Activated naive CD8-positive, alpha-beta T cell treated with anti-CD3 and anti-CD28 coated beads, Interleukin-2, amount 50 U/mL, for 16 hours (primary cell): ENCODE measurements around the gene XXYLT1.
"Not testable (repeated sequence)": the region's sequence is repeated elsewhere in the genome, so short reads cannot be mapped to it uniquely, and the experiment has no call there.

Experiments used
- DNase-seq: peaks from one replicate; pipeline ENCODE4 v3.0.0-alpha.2; 2020; ENCODE audit warnings: low read depth, low spot score

Gene XXYLT1

DNA sequence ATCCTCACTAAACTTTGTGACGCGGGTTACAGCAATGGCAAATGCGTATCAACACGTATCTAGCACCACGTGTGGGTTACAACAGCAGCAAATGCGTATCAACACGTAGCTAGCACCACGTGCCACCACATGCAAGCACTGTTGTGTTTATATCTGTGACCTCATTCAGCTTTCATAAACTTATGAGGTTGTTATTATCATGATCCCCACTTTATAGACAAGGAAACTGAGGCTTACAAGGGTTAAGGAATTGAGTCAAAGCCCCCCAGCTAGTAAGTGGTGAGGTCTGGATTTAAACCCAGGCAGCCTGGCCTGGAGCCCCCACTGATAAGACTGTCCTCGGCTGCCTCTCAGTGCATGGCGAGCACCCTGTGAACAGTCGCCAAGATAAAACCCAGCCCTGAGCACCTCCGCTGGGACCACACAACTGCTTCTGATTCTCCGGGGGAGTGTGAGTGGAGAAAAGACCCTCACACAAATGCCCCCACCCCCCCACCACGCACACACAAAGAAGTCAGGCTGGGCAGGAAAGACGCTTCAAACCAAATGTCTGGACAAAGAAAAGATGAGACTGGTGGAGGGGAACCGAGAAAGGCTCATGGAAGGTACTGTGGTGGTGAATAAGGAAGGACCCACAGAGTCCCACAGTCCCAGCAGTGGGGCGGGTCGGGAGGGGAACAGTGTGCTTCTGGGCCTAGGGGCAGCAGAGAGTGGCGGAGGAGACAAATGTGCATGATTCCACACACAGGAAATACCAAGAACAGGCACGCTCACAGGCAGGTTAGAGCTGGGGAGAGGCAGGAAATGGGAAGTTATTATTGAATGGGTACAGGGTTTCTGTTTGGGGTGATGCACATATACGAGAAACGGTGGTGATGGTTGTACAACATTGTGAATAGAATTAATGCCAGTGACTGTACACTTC, 173.4 kb downstream of the XXYLT1 start:
- no peak for DNase-seq

DNA sequence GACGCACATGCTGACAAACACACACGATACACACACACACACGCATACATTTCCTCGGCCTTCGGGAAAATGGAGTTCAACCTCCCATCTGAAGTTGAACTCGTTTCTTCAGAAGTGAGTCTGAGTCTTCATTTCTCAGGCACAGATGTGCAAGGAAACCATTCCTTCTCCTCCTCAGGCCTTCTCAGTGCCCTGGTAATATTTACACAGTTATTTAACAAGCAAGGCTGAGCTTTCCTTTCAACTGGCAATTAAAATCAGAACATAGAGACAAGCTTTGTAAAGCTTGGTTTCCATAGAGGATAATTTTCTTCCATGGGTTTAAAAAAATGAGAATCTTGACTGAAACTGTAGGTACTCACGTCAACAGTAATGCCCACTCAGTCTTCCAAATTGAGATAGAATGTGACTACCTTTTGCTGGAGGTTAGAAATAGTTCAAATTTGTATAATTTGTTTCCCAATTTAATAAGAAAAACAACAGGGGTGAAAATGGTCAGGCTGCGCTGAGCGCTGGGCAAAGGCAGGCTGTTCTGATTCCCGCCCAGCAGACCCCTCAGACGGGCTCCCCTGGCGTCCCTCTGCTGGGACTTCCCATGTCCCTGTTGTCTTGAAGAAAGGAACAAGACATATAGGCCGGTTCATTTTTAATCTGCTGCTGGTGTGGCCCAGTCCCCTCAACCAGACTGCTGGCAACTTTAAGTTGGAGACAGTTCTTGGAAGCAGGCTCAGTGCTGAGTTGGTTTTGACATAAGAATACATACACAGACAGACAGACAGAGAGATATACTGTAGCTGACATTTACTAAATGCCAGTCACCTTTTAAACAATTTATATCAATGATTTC, 174.3 kb downstream of the XXYLT1 start:
- no peak for DNase-seq

DNA sequence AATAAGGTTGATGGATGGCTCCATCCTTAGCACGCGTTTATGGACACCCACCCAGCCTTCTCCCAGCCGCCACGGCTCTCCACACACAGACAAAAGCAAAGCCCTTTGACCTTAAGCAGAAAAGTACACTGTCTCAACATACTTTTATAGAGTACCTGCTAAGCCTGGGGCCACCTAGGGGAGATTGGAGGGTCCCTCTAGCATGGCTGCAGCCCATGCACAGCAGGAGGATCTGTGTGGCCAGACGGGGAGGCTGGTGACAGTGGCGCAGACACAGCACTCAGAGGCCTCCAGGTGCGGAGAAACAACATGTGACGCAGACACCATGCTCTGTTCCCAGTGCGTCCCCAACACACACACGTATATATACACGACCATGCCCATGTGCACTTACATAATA, 174.9 kb downstream of the XXYLT1 start:
- DNase-seq: no peak

DNA sequence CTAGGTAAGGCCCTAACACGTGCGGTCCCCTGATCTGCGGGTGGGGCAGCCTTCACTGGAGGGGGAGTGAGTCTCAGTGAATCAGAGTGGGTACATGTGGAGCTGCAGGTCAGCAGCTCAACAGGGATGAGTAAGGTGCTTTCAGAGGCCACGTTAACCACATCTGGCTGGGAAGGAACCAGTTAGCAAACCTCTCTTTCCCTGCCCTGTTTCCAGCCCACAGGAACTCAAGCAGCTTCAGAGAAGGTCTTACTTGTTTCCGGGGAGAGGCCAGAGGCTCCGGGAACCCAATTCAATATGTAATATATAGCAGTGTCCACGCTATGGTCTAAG, 175.3 kb downstream of the XXYLT1 start:
- DNase-seq: no peak

DNA sequence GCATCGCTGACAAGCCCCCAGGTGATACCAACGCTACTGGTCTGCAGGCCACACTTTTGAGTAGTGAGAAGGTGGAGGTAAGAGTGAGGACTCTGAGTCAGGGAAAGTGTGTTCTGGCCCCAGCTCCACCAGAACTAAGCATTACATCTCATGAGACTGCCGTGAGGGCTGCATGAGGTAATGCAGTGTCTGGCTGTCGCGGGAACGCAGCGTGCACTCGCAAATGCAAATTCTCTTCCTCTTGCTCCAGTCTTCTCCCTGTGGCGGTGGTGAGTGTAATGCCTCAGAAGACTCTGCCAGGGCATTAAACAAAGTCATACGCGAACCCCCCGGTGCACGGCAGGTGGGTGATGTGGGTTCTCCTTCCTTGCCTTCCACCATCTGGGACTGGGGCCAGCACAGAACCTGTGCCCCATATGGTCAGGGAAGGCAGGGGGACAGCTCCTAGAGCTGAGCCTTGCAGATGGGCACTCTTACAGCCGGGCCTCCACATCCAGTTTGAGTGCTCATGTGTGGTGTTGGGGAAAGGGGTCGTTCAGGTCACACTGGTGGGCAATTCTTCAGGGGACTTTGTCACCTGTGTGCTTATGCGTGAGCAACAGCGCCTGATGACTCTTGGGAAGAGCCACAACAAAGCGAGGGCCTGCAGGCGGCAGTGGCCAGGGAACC, 175.8 kb downstream of the XXYLT1 start:
- DNase-seq: no peak

DNA sequence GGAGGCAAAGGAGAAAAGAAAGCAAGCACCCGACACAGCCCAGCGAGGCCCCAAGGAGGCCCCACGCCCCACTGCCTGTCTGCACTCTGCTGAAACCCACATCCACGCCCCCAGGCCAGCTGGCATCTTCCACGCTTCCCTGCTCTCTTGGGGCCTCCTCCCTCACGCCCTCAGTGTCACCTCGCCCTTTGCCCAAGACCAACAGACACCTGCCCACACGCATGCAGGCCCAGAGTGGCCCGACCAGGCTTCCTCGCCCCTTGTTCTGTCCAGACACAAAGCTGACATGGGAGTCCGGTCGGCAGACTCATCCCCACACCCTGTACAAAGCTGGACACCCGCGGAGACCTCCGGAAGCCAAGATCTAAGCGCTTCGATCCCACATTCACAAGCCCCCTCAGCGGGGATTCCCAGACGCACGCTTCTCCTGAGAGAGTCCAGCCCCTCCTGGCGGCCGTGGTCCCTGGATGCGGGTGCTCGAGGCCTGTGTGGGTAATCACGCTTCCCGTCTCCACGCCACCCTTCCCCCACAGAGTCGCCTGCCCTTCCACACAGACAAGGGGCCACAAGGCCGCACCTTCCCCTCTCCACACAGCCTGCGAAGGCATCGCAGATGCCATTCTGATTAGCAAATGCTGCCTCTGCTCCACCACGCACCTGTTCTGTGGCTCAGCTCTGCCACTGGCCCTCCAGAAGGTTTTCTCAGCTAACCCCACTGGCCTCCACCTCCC, 176.6 kb downstream of the XXYLT1 start:
- DNase-seq: no peak

DNA sequence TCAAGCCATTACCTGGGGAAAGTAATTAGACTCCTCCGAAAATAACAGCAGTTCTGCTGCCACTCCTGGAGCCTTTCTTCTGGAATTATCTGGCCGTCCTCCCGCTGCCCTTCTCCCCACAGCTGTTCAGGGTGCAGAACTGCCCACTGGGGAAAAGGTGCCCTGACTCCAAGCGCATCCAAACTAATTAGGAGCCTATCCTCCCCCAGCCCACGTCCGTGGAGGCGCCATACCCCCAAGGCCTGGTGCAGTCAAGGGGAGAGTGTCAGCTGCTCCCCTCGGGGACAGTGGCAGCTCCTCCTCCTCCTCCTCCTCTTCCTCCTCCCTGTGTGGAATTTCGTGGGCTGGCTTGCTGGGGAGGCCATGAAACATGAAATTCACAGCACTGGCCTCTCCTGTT, 177.2 kb downstream of the XXYLT1 start:
- DNase-seq: no peak

DNA sequence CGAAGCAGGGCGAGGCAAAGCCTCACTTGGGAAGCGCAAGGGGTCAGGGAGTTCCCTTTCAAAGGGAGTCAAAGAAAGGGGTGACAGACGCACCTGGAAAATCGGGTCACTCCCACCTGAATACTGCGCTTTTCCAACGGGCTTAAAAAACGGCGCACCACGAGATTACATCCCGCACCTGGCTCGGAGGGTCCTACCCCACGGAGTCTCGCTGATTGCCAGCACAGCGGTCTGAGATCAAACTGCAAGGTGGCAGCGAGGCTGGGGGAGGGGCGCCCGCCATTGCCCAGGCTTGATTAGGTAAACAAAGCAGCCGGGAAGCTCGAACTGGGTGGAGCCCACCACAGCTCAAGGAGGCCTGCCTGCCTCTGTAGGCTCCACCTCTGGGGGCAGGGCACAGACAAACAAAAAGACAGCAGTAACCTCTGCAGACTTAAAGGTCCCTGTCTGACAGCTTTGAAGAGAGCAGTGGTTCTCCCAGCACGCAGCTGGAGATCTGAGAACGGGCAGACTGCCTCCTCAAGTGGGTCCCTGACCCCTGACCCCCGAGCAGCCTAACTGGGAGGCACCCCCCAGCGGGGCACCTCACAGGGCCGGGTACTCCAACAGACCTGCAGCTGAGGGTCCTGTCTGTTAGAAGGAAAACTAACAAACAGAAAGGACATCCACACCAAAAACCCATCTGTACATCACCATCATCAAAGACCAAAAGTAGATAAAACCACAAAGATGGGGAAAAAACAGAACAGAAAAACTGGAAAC, 182.9 kb downstream of the XXYLT1 start:
- DNase-seq: not testable (repeated sequence)

DNA sequence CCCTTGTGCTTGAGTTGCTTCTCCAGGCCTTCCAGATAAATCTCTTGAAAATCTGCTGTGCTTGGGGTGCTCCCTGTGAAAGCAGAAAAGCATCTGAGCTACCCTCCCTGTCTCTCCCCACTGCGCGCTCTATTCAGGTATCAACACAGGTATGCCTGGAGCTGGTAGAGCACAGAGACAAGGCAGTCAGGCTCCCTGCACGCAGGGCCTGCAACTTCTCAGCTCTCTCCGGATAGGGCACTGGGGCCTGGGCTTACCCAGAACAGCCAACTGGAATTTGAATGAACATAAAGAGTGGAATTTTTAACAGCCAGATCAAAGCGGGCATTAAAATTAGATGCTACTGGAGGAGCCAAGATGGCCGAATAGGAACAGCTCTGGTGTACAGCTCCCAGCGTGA, 183.6 kb downstream of the XXYLT1 start:
- DNase-seq: no peak

DNA sequence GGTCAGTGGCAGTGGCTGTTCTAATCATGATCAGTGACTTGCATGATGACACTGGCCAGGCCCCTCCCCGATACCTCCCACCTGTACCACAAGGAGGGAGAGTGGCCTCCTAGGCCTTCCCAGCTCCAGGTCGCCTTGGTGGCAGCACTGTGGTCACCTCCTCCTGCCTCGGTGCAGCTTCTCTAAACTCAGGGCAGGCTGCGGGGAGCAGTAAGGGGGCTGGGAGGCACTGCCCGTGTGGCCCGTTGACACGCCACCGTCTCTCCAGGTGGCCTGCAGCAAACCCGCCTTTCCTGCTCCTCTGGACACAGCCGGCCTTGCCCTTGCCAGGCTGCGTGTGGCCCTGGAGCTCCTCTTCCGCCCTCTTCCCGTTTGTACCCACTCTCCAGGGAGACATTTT, 184.1 kb downstream of the XXYLT1 start:
- no peak for DNase-seq

DNA sequence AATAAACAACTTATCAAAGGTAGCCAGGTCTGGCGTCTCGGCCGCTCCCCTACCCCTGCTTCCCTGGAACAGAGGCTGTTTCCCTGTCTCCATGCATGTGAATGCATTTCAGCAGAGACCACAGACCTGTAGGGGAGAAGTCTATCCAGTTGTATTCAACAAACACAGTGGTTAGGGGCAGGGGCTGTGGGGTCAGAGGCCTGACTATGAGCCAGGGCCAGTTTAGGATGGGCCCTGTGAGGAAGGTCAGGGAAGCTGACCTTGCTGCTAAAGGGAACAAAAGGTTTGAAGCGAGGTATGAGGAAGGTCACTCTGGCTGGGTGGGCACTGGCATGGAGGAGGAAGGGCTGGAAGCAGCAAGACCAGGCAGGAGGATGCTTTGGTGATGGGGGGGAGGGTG, 184.6 kb downstream of the XXYLT1 start:
- no peak for DNase-seq

DNA sequence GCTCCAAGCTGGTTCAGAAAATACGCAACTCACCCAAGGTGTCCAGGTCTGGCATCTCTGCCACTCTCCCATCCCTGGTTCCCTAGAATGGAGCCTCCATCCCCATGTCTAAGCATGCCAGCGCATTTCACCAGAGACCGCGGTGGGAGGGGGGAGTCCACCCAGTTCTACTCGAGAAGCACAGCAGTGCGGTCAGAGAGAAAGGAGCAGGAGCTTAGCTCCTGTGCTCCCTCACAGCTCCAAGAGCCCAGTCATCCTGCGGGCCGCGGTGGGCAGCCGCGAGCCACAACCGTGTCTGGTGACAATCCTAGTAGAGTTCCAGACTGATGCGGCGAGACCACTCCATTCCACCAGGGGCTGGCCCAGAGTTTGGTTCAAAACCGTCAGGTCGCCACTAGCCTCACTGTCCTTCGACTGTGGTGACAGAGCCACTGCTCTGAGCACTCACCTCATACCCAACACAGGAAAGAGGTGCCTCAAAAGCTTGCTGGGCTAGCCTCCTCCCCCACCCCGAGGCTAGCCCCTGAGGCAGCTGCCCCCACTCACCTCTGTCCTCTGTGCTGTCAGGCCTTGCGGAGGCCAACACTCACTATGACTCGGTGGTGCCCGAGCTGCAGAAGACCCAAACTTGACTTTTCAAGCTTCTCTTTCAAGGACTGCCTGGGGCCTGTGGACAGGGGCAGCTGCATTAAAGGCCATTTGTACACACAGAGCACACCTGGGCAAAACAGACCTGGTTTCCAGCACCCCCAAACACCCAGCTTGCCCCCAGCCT, 185.4 kb downstream of the XXYLT1 start:
- DNase-seq: no peak

DNA sequence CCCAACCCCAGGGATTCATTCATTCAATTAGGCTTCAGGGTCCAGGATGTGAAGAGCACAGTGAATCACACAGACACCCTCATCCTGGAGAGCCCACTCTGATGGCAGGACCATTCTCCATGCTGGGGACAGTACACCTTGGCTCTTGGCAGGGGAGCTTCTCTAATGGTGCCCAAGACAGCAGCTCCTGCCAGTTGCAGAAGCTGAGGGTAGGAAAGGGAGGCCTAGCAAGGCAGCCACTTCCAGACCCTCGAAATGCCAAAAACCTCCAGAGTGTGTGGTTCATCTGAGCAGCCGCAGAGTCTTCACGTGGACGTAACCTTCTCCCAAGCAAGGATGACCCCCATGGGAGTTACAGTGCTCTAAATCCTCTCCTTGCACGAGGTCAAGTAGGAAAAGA, 186.2 kb downstream of the XXYLT1 start:
- DNase-seq: no peak

DNA sequence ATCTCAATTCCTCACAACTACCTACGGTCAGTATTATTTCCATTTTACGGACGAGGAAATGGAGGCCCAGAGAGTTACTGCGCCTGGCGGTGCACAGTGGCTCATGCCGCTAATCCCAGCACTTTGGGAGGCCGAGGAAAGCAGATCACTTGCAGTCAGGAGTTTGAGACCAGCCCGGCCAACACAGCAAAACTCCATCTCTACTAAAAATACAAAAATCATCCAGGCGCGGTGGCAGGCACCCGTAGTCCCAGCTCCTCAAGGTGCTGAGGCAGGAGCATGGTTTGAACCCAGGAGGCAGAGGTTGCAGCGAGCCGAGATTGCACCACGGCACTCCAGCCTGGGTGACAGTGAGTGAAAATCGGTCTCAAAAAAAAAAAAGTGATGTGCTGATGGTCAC, 187.3 kb downstream of the XXYLT1 start:
- DNase-seq: no peak

DNA sequence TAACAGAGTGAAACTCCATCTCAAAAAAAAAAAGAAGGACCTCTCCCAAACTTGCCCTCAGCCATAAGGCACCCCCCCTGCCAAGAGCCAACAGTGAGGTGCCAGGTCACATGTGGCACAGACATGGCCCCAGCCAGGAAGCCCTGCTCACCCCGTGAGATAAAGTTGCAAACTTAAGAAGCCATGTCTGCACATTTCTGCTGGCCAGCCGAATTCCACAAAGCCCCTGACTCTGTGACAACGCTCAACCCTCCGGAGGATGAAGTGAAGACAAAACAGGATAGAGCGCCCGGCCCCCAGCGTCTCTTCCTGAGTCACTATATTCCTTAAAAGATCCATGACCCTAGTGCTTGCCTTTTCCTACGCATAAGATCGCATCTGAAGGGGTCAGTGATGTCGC, 188.1 kb downstream of the XXYLT1 start:
- DNase-seq: no peak

DNA sequence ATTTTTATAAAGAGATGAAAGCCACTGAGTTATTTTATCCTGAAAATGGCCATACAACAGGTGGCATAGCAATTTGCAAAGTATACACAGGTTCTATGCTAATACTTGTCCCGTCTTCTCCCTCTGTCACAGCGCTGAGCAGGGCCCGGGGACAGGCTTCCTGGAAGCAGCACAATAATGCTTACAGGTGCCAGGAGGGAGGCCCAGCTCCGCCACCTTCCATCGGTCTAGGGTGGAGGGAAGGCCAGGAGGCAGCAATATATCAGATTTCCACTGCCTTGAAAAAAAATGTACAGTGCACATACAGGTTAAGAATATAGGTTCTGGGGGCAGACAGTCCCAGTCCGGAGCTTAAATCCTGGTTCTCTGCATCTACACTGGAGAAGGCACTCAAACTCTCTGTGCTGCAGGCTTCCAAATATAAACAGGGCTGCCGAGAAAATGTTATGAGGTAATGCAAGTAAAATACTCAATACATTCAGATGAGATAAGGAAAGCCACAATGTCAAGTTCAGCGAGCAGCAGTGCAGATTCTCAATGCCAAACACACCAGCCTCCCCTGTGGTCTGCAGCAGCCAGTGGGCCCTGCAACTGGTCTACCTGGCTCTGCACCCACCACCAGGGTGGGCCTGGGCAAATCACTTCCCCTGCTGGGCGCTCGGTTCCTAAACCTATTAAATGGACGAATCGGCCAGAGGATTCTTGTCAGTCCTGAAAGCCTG, 189.6 kb downstream of the XXYLT1 start:
- no peak for DNase-seq

DNA sequence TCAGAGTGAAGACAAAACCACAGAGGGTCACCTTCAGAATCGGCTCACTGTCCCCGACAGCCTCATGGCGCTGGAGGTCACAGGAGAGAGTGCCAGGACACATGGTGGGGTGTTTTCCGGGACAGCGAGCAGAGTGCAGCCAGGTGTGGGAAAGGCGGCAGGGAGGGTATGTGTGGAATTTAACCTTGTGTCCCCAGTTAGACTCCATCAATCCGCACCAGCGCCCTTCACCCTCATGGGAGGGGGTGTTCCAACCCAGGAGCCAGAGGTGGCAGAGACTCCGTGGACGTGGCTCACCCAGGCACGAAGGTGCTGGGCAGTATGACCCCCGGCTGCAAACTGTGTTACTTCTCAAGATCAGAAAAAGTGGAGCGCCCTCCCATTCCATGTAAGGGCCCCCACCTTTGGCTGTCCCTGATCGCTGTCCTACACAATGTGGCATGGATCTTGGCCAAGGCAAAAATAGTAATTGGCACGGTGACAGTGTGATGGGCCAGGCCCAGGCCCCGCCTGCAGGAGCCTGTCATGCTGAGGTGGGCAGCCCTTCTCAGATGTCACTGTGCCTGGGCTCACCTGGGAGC, 190.3 kb downstream of the XXYLT1 start:
- no peak for DNase-seq

DNA sequence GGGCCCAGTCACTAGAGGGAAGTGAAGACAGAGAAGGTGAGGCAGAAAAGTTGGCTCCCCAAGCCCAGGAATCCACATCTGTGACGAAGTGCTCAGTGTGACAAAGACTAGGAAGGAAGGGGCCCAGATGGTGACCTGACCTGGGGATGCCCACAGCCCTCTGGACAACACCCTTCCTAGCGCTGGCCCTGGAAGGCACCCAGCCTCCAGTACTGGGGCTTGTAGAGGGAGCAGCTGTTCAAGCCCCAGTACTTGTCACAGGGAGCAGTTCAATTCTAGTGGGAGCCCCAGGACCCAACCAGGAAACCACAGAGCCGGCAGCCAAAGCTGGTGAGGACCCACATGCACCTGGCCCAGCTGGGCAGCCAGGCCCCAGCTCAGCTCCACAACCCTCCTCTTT, 190.8 kb downstream of the XXYLT1 start:
- DNase-seq: no peak

DNA sequence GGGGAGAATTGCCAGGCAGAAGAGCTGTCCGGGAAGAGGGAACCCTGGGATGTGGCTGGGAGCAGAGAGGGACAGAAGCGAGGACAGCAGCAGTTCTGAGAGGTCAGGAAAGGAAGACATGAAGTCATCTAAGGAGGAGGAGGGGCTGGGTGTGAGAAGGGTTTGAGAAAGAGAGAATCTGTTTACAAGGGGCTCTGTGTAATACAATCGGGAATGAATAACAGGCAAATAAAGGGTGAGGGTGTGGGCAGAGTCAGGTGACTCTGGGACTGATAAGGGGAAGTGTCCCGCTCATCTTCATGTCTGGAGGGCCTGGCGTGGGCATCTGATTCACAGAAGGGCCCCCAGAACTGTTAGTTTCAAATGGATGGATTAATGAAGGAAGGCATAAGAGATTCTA, 191.3 kb downstream of the XXYLT1 start:
- no peak for DNase-seq
